ENCODE results near the gene TDP2.

GRCh38 chr6:24704468-24704867 lies 37.8 kb upstream of the TDP2 start:
- TF ChIP-seq POLR2AphosphoS5 (IDR thresholded peaks at IDR 0.05; ENCODE audit: low read depth, low read length) (no peak; the same call in 1 of the 2 replicates), TAF1 (IDR thresholded peaks at IDR 0.05; ENCODE audit: borderline replicate concordance, insufficient read depth, low read length) (no peak), SIN3A (IDR thresholded peaks at IDR 0.05; ENCODE audit: borderline replicate concordance, insufficient read depth, low read length) (no peak), FOXP2 (optimal IDR thresholded peaks at IDR 0.05; ENCODE audit: borderline replicate concordance, extremely low read depth, extremely low read length, insufficient read depth) (no peak)
- TF ChIP-seq, protein P1, sequence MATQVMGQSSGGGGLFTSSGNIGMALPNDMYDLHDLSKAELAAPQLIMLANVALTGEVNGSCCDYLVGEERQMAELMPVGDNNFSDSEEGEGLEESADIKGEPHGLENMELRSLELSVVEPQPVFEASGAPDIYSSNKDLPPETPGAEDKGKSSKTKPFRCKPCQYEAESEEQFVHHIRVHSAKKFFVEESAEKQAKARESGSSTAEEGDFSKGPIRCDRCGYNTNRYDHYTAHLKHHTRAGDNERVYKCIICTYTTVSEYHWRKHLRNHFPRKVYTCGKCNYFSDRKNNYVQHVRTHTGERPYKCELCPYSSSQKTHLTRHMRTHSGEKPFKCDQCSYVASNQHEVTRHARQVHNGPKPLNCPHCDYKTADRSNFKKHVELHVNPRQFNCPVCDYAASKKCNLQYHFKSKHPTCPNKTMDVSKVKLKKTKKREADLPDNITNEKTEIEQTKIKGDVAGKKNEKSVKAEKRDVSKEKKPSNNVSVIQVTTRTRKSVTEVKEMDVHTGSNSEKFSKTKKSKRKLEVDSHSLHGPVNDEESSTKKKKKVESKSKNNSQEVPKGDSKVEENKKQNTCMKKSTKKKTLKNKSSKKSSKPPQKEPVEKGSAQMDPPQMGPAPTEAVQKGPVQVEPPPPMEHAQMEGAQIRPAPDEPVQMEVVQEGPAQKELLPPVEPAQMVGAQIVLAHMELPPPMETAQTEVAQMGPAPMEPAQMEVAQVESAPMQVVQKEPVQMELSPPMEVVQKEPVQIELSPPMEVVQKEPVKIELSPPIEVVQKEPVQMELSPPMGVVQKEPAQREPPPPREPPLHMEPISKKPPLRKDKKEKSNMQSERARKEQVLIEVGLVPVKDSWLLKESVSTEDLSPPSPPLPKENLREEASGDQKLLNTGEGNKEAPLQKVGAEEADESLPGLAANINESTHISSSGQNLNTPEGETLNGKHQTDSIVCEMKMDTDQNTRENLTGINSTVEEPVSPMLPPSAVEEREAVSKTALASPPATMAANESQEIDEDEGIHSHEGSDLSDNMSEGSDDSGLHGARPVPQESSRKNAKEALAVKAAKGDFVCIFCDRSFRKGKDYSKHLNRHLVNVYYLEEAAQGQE (IDR thresholded peaks at IDR 0.05; ENCODE audit: insufficient read depth in 1 of 2, low read depth in 2 of 2, low read length in 2 of 2): no peak

All from PFSK-1 (cell line).